HCT116 (cell line): ENCODE results near the gene WNT2. TPM values are rescaled to one million over a fixed set of nuclear protein-coding genes. Genes with fewer than 3 reads are reported as not detected.

Experiments used
- ATAC-seq: fragments of 200-7000 bp; cut with Tn5 transposase; 2 replicates; pipeline ENCODE4 v1.9.1; 2020; ENCODE audit warnings: mild to moderate bottlenecking, moderate library complexity
- BruUV-seq: library from RNA; stranded (reverse); fragments of 400-500 nt; replicated peaks from 2 replicates; lab custom pipeline; 2021; lab: Mats Ljungman, UMichigan
- CTCF ChIA-PET: fragments of 300-600 bp; sonication (Branson Sonifier 250); formaldehyde crosslinking; loops from one replicate; lab custom pipeline; 2021; ENCODE audit warnings: antibody characterized with exemption; lab: Charles Lee
- POLR2A ChIA-PET: fragments of 300-600, 350-600 bp; sonication (Branson Sonifier 250); formaldehyde crosslinking; loops from one replicate; lab custom pipeline; 2021; ENCODE audit warnings: antibody characterized with exemption; lab: Charles Lee
- RAD21 ChIA-PET, 2 experiments: fragments of 300-600 bp; sonication (Branson Sonifier 250); formaldehyde crosslinking; loops; one replicate each; lab custom pipeline; 2023; ENCODE audit warnings: low total read pairs in 2 of 2; ENCODE audit not compliant: uncharacterized antibody in 2 of 2, unreplicated experiment in 2 of 2, low non-redundant PET in 1 of 2; lab: Charles Lee
- DNase-seq: peaks from one replicate; pipeline ENCODE4 v3.0.0-alpha.2; 2010; ENCODE audit warnings: low read depth, low spot score
- H2AFZ ChIP-seq: fragments of 200-600 bp; shearing (Covaris generic), sonication (generic); 2 replicates; pipeline ENCODE4 v1.6.1; 2017; ENCODE audit warnings: low read depth, mixed run types, mixed read lengths, antibody characterized with exemption, low read length; ENCODE audit not compliant: poor library complexity, severe bottlenecking
- H3K27ac ChIP-seq: 2 replicates; pipeline ENCODE4 v1.5.1; 2012; ENCODE audit warnings: low read depth, low read length
- H3K27me3 ChIP-seq: fragments of 200-600 bp; sonication (generic); 2 replicates; pipeline ENCODE4 v1.6.1; 2016; ENCODE audit warnings: mixed run types, low read length, mixed read lengths; ENCODE audit not compliant: insufficient read depth
- H3K36me3 ChIP-seq, 2 experiments: fragments of 200-500 bp in 1 of 2; fragments of 200-600 bp in 1 of 2; sonication (Bioruptor generic) in 1 of 2; sonication (generic) in 1 of 2; 2 replicates each; pipeline versions ENCODE4 v1.5.1 to v1.6.1; 2014 to 2016; ENCODE audit warnings: low read length in 2 of 2, inconsistent platforms in 1 of 2, mixed read lengths in 1 of 2, mixed run types in 1 of 2; ENCODE audit not compliant: insufficient read depth in 2 of 2, control insufficient read depth in 1 of 2
- H3K4me1 ChIP-seq, 2 experiments: fragments of 200-600 bp in 1 of 2; sonication (generic) in 1 of 2; 2 replicates each; pipeline versions ENCODE4 v1.5.1 to v1.6.1; 2012 to 2017; ENCODE audit warnings: low read length in 2 of 2, inconsistent platforms in 1 of 2, mild to moderate bottlenecking in 1 of 2, mixed read lengths in 1 of 2, mixed run types in 1 of 2, moderate library complexity in 1 of 2; ENCODE audit not compliant: insufficient read depth in 2 of 2, control insufficient read depth in 1 of 2
- H3K4me2 ChIP-seq: fragments of 200-600 bp; sonication (generic); 2 replicates; pipeline ENCODE4 v1.6.1; 2017; ENCODE audit warnings: mixed run types, low read length, mixed read lengths
- H3K4me3 ChIP-seq, 2 experiments: fragments of 200-600 bp in 1 of 2; sonication (generic) in 1 of 2; replicated peaks in 1 of 2; 2 replicates each; pipeline ENCODE4 v1.5.1; 2011 to 2016; ENCODE audit warnings: low read length in 2 of 2, control low read depth in 1 of 2, low read depth in 1 of 2, mild to moderate bottlenecking in 1 of 2, mixed read lengths in 1 of 2, mixed run types in 1 of 2
- H3K79me2 ChIP-seq: fragments of 200-600 bp; sonication (generic); 2 replicates; pipeline ENCODE4 v1.6.1; 2017; ENCODE audit warnings: mild to moderate bottlenecking, mixed run types, low read length, moderate library complexity, mixed read lengths; ENCODE audit not compliant: insufficient read depth
- H3K9ac ChIP-seq: fragments of 200-600 bp; sonication (generic); 2 replicates; pipeline ENCODE4 v1.6.1; 2016; ENCODE audit warnings: low read length, mixed read lengths
- H3K9me2 ChIP-seq: fragments of 200-600 bp; sonication (generic), shearing (Covaris generic); 2 replicates; pipeline ENCODE4 v1.6.1; 2017; ENCODE audit warnings: mixed run types, mild to moderate bottlenecking, moderate library complexity; ENCODE audit not compliant: insufficient read depth
- H3K9me3 ChIP-seq, 2 experiments: fragments of 200-500 bp in 1 of 2; fragments of 200-600 bp in 1 of 2; sonication (Bioruptor generic) in 1 of 2; sonication (generic) in 1 of 2; 2 replicates each; pipeline ENCODE4 v1.6.1; 2014 to 2017; ENCODE audit warnings: low read length in 2 of 2, mixed read lengths in 2 of 2, inconsistent platforms in 1 of 2, low read depth in 1 of 2, mild to moderate bottlenecking in 1 of 2, mixed run types in 1 of 2, moderate library complexity in 1 of 2; ENCODE audit not compliant: control insufficient read depth in 1 of 2, insufficient read depth in 1 of 2
- H4K20me1 ChIP-seq: fragments of 200-600 bp; sonication (generic), shearing (Covaris generic); 2 replicates; pipeline ENCODE4 v1.6.1; 2017; ENCODE audit warnings: mixed run types, mild to moderate bottlenecking, moderate library complexity; ENCODE audit not compliant: insufficient read depth
- ELF1 ChIP-seq: IDR thresholded peaks from 2 replicates; pipeline ENCODE4 v1.6.1; 2012; ENCODE audit warnings: low read depth, borderline replicate concordance
- EZH2 ChIP-seq: fragments of 200-600 bp; sonication (generic); IDR thresholded peaks from 2 replicates; pipeline ENCODE4 v1.6.1; 2017; ENCODE audit warnings: antibody characterized with exemption, mixed run types
- EZH2phosphoT487 ChIP-seq: fragments of 200-600 bp; IDR thresholded peaks from 2 replicates; pipeline ENCODE4 v1.6.1; 2018; ENCODE audit warnings: antibody characterized with exemption, borderline replicate concordance
- POLR2AphosphoS5 ChIP-seq: IDR thresholded peaks from 2 replicates; pipeline ENCODE4 v1.6.1; 2011; ENCODE audit warnings: mild to moderate bottlenecking, low read depth, low read length, moderate library complexity
- SIN3A ChIP-seq: IDR thresholded peaks from 2 replicates; pipeline ENCODE4 v1.6.1; 2012; ENCODE audit warnings: low read depth
- SRF ChIP-seq: IDR thresholded peaks from 2 replicates; pipeline ENCODE4 v1.6.1; 2012; ENCODE audit warnings: low read depth
- TCF7L2 ChIP-seq: IDR thresholded peaks from 2 replicates; pipeline ENCODE4 v1.7.0; 2011; ENCODE audit warnings: borderline replicate concordance, inconsistent platforms; ENCODE audit not compliant: insufficient read depth, insufficient read length; ENCODE audit errors: extremely low read depth
- YY1 ChIP-seq: IDR thresholded peaks from 2 replicates; pipeline ENCODE4 v1.6.1; 2011; ENCODE audit warnings: low read length, low read depth, moderate library complexity, mild to moderate bottlenecking; ENCODE audit not compliant: insufficient replicate concordance; ENCODE audit errors: extremely low read depth
- ZFX ChIP-seq: fragments of 450-650 bp; IDR thresholded peaks from 2 replicates; pipeline ENCODE4 v1.6.1; 2017
- intact Hi-C: fragments of 100-400 bp; cut with micrococcal nuclease; formaldehyde crosslinking; loops from 2 replicates; pipeline ENCODE4 v1.10.0; 2022
- total RNA-seq: library from RNA; stranded (reverse); gene quantifications from one replicate; pipeline ENCODE4 v1.2.1, GENCODE V29; 2021; ENCODE audit not compliant: unreplicated experiment
- TF ChIP-seq, protein P1 (sequence below): IDR thresholded peaks from 2 replicates; pipeline ENCODE4 v1.6.1; 2012

WNT2 gene
- total RNA-seq, 1 experiment from 2014 or later = 0.12 TPM

DNA sequence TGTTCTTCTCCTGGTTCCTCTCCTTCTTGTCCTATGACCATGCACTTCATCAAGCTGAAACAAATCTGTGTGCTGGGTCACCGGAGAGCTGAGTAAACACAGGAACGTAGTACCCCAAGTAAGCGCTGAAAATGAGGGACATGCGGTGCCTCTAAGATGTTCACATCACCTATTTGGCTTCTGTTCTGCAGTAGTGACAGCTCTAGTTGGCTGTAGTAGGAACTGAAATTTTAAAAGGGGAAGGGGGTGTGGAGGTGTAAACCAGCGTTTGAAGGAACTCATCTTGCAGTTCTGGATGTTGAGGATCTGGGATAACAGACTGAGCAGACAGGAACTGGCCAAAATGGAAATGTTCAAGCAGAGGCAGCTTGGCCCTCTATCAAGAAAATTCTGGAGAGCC lies 85.2 kb downstream of the WNT2 start:
- TF ChIP-seq YY1 = no peak
- TF ChIP-seq ZFX = no peak
- TF ChIP-seq, protein P1, sequence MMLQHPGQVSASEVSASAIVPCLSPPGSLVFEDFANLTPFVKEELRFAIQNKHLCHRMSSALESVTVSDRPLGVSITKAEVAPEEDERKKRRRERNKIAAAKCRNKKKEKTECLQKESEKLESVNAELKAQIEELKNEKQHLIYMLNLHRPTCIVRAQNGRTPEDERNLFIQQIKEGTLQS = no peak
- TF ChIP-seq EZH2phosphoT487 = no peak
- TF ChIP-seq EZH2 = no peak
- no peak for TF ChIP-seq SIN3A
- no peak for TF ChIP-seq POLR2AphosphoS5
- Histone ChIP-seq H3K9me2 (no peaks in the 10 kb centered on the region), H3K9ac (no peak overlapping the region), H3K79me2 (no peaks in the 10 kb centered on the region), H3K27me3 (no peaks in the 10 kb centered on the region), H2AFZ (no peak overlapping the region), H3K4me2 (no peak overlapping the region), H3K9me3 (no peaks in the 10 kb centered on the region; a peak in 1 of 4 replicates), H3K4me1 (no peaks in the 10 kb centered on the region), H3K27ac (no peak overlapping the region), H4K20me1 (no peaks in the 10 kb centered on the region), H3K36me3 (no peaks in the 10 kb centered on the region), H3K4me3 (no peak overlapping the region)
- DNase-seq (no peak), ATAC-seq (no peak)
- POLR2A ChIA-PET = no interaction called here
- no TSS peak for BruUV-seq
- intact Hi-C loops = no loop called here
- RAD21 ChIA-PET = no interaction called here
- CTCF ChIA-PET = no interaction called here

GRCh38 chr7:117231047-117231359 lies 91.9 kb downstream of the WNT2 start:
- no peak for DNase-seq
- no peaks in the 10 kb centered on the region; a peak in 1 of 4 replicates for H3K9me3 ChIP-seq
- TF ChIP-seq SRF = no peak
- no peak for TF ChIP-seq SIN3A
- no peak for TF ChIP-seq TCF7L2
- no peak for TF ChIP-seq ELF1
- no peaks in the 10 kb centered on the region for H3K79me2 ChIP-seq
- POLR2A ChIA-PET = no interaction called here
- ATAC-seq = no peak
- no peaks in the 10 kb centered on the region for H3K27me3 ChIP-seq
- no peaks in the 10 kb centered on the region for H4K20me1 ChIP-seq
- no TSS peak for BruUV-seq
- RAD21 ChIA-PET = no interaction called here
- no peaks in the 10 kb centered on the region for H3K9me2 ChIP-seq
- intact Hi-C loops = no loop called here
- no peaks in the 10 kb centered on the region for H3K36me3 ChIP-seq
- no peak overlapping the region for H2AFZ ChIP-seq
- no peak overlapping the region for H3K4me3 ChIP-seq
- no peak overlapping the region for H3K9ac ChIP-seq
- CTCF ChIA-PET = no interaction called here
- no peak overlapping the region for H3K4me2 ChIP-seq
- H3K4me1 ChIP-seq = no peaks in the 10 kb centered on the region
- no peak overlapping the region for H3K27ac ChIP-seq
